Left ventricle myocardium superior (tissue), 1 donor: Measurements from ENCODE around the gene COTL1. TPM values are rescaled to one million over a fixed set of nuclear protein-coding genes. Genes with fewer than 3 reads are reported as not detected.
A peak's percentile ranks its signal among the peaks of the same experiment; 100 is the strongest.
"Not testable (repeated sequence)": the region's sequence is repeated elsewhere in the genome, so short reads cannot be mapped to it uniquely, and the experiment has no call there.

ENCODE experiments used
- ATAC-seq: fragments of 200-7000 bp; cut with Tn5 transposase; one replicate; pipeline ENCODE4 v1.9.1; 2020; ENCODE audit warnings: mild to moderate bottlenecking, moderate library complexity
- DNase-seq: peaks from one replicate; pipeline ENCODE4 v3.0.0-alpha.2; 2020
- intact Hi-C: fragments of 100-400 bp; cut with micrococcal nuclease; formaldehyde crosslinking; loops from one replicate; pipeline ENCODE4 v1.11.0; 2022
- total RNA-seq: library from RNA; stranded (reverse); fragmentation: NEBNext Ultra II Directional; extraction: Animal tissue kit (Norgen Biotek cat#: 25700); gene quantifications from one replicate; pipeline ENCODE4 v1.2.1, GENCODE V29; 2021
- donor health status: DM: no; HTN: yes; CAD: no; lungs with severe emphysema.

Gene COTL1
- total RNA-seq, 1 donor from 2014 or later = 11.8 TPM

- DNase-seq = peak; percentile 38
- peak; percentile 30 for ATAC-seq
- intact Hi-C loops = no loop called here
Measured at GRCh38 chr16:84562174-84562815, 55.6 kb downstream of the COTL1 start.

- intact Hi-C loops = no loop called here
- DNase-seq = no peak
- ATAC-seq = no peak
Measured at GRCh38 chr16:84561291-84561690, 56.6 kb downstream of the COTL1 start.

DNA sequence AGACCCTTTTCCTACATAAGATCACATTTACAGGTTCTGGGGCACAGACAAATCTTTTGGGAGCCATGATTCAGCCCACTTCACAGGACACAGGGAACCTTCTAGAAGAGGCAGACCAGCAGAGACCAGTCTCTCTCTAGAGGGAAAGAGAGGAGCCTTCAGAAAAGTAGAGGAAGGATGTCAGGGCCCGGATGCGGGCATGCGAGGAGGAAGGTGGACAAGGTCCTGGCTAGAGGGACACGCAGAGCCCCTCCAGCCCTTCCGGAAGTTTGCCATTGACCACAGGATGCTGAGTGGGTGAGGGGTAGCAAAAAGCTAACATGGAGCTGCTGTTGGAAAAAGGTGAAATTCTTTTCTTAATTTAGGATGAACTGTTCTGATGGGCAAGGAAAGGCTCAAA lies 57.6 kb downstream of the COTL1 start:
- intact Hi-C loops = no loop called here
- no peak for ATAC-seq
- DNase-seq = no peak

- no peak for ATAC-seq
- intact Hi-C loops = no loop called here
Measured at GRCh38 chr16:84559311-84559932, 58.5 kb downstream of the COTL1 start.

GRCh38 chr16:84558850-84559249 lies 59.0 kb downstream of the COTL1 start:
- DNase-seq, ATAC-seq, intact Hi-C loops: not testable (repeated sequence)

More at GRCh38 chr16:84559311-84559932, 58.5 kb downstream of the COTL1 start:
- no peak for DNase-seq

- ATAC-seq (no peak), DNase-seq (no peak)
- intact Hi-C loops = no loop called here
Measured at GRCh38 chr16:84557504-84557903, 60.4 kb downstream of the COTL1 start.

- DNase-seq (no peak), ATAC-seq (no peak)
- intact Hi-C loops = no loop called here
Measured at GRCh38 chr16:84557059-84557458, 60.8 kb downstream of the COTL1 start.

DNA sequence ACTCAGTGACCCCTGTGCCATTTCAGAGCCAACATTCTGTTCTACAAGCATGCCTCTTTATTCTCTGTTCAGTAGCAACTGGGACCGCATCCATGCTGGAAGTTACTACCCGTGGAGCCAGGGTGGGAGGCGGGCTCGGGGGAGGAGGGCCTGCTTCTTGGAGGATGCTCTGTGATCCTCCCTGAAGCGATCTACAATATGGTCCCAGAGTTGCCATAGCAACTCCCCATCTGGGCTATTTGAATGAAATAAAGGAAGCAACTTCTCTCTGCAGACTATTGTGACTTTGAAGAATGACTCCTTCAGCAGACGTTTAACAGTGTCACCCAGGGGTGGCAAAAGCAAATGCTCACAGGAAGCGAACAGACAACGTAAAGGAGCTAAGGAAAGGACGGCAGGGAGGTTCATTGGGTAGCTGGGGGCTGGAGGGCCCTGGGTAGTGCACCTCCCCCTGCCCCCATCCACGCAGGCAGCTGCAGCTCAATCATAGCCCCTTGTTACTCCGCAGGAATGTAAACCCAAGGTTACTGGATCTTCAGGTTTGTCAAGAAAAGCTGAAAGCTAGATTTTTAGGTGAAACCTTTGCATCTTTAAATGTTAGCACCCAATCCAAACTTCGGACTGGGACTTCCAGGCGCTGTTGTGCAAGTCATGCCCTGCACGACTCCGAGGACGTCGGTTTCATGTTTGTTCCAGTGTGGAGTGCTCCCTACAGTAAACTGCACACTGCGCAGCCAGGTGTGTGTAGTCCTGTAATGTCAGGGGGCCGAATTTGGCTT lies 62.3 kb downstream of the COTL1 start:
- ATAC-seq (no peak), DNase-seq (no peak)
- intact Hi-C loops = no loop called here

GRCh38 chr16:84554627-84555328 lies 63.1 kb downstream of the COTL1 start:
- intact Hi-C loops = no loop called here
- DNase-seq = no peak
- ATAC-seq = no peak

DNA sequence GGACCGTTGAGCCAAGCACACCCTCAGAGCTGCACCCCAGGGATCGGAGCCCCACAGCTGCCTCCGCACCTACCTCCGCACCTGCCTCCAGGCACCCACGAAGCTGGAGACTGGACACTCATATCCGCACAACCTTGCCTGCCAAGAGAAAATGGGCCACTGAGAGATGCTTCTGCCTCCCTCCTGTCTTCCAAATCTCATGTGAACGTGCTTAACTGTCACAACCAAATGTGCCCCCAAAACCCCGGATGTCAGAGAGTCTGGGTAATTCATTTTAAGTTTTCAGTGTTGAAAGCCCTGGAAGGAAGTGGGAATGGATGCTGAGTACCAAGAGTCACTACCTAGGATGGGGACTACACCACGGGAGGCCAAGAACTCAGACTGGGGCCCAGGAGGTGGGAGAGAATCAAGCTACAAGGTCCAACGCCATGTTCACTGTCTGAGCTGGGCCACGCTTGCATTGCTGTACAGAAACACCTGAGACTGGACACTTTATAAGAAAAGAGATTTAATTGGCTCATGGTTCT lies 63.9 kb downstream of the COTL1 start:
- no peak for ATAC-seq
- intact Hi-C loops = no loop called here

GRCh38 chr16:84552135-84552534 lies 65.7 kb downstream of the COTL1 start:
- DNase-seq (no peak), ATAC-seq (no peak)
- intact Hi-C loops = no loop called here

More for the DNA sequence above, 63.9 kb downstream of the COTL1 start:
- DNase-seq = no peak

DNA sequence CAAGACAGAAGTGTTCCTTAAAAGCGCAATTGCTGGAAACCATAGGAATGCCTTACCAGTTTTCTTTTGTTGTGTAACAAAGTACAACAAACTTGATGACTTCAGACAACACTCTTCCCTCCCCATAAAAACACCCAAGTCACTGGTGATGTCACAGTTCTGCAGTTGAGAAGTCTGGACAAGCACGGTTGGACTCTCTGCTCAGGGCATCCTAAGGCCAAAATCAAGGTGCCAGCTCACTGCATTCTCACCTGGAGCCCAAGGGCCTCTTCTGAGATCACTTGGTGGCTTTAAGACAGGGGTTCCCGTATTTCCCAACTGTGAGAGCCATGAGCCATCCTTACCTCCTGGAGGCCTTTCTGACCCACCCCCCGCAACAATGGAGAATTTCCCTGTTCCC lies 67.8 kb downstream of the COTL1 start:
- no peak for ATAC-seq
- intact Hi-C loops = no loop called here
- DNase-seq = no peak

DNA sequence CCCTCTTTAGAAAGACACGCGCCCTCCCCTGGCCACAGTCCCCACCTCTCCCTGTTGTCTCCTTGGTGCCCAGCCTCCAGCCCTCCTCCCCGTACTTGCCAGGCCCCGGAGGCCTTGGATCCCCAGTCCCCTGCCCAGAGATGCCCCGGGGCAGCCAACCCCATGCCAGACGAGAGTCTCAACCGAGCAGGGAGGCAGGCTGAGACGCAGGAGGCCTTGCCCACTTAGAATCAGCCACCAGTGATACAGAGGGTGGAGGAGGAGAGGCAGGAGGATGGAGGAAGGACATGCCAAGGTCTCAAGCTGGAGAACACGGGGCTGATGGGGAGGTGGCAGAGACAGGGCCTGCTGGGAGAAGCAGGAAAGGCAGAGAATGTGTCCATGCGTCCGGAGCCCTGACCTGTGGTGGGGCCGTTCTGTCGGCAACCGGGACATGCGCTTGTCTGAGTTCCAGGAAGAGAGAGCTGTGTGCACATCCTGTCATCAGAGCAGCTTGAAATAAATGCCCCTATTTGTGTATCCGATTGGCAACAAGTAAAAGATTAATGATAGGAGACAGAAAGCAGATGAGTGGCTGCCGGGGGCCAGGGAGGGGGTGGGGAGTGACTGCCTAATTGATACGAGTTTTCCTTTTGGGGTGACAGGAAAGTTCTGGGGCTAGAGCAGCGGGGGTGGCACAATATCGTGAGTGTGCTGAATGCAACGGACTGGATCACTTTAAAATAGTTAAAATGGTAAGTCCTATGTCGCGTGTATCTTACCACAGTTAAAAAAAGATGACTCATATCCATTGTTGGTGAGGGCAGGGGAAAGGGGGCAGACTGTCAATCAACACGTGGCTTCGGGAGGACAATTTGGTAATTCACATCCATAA lies 68.7 kb downstream of the COTL1 start:
- DNase-seq (no peak), ATAC-seq (peak; percentile 43)
- intact Hi-C loops = no loop called here

GRCh38 chr16:84548508-84548907 lies 69.4 kb downstream of the COTL1 start:
- intact Hi-C loops = no loop called here
- ATAC-seq (no peak), DNase-seq (no peak)

DNA sequence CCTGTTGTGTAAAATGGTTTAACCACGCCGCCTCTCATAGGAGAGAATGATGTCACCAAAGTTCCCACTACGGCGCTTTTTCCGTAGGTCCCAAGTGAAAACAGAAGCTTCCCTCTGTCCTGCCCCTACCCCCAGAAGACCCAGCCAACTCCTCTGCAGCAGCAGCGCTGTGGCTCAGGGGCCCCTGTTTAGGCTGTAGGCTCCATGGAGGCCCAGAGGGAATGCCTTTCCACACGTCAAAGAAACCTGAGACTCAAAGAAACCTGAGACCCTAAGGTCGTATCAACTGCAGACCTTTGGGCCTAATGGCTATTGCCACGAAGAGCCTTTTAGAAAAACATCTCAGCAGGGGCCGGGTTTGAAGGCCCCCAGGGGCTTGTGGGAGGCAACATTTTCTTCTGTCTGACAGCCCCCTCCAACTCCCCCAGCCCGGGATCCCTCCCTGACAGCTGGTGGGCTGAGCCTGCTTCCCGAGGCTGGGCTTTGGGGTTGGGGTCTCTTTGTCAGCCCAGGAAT lies 70.3 kb downstream of the COTL1 start:
- ATAC-seq (no peak), DNase-seq (no peak)
- intact Hi-C loops = no loop called here

DNA sequence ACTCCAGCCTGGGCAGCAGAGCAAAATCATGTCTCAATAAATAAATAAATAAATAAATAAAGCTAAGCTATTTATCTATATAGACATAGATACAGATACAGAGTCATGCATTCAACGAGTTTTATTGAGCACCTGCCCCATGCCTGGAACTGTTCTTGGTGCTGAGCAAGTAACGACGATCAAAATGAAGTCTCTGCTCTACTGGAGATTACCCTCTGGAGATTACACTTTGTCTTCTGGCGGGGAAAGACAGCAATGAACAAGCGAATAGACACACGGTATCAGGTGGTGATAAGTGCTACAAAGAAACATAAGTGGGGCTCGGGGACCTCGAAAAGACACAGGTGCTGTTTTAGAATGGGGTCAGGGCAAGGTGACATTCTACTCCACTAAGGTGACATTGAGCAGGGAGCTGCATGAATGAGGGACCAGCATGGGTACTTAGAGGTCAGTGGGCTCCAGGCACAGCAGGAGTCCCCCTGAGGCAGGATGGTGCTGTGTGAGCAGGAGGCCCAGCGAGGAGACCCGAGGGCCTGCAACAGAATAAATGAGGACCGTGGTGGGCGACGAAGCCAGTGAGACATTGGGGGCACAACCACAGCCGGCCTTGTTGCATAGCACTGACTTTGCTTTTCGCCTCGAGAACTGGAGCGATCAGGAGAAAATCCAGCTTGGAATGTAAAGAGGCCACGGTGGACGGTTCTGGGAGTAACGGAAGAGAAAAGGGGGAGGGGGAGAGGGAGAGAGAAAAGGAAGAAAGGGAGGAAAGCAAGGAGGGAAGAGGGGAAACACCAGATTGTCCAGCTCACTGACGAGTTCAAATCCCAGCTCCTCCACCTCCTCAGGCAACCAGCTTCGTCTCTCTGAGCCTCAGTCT lies 71.0 kb downstream of the COTL1 start:
- intact Hi-C loops = no loop called here
- no peak for DNase-seq
- ATAC-seq = no peak

GRCh38 chr16:84545114-84545737 lies 72.7 kb downstream of the COTL1 start:
- DNase-seq (no peak), ATAC-seq (no peak)
- intact Hi-C loops = no loop called here
